ENCODE measurements around the gene FAM193B. TPM values are rescaled to one million over a fixed set of nuclear protein-coding genes. Genes with fewer than 3 reads are reported as not detected.
A peak's percentile ranks its signal among the peaks of the same experiment; 100 is the strongest.

The FAM193B gene
- total and polyA plus RNA-seq, 2 of the 13 experiments (the other 11 are each of a cell fraction or from before 2014, with no cell fraction given), result 21.2 to 40.9 TPM

- TF ChIP-seq SOX6 (IDR thresholded peaks at IDR 0.05) (no peak), SOX6 (CRISPR knock-in tag; IDR thresholded peaks at IDR 0.05) (peak; percentile 76), ATF4 (CRISPR knock-in tag; IDR thresholded peaks at IDR 0.05) (peak in 1 of 2 experiments; percentile 90; a peak in 2 of 4 replicates), ZFP90 (CRISPR knock-in tag; IDR thresholded peaks at IDR 0.05; ENCODE audit: borderline replicate concordance) (peak; percentile 87), RXRB (CRISPR knock-in tag; IDR thresholded peaks at IDR 0.05; ENCODE audit: borderline replicate concordance) (peak; percentile 68), ZBTB25 (CRISPR knock-in tag; IDR thresholded peaks at IDR 0.05) (peak; percentile 98), ZNF180 (CRISPR knock-in tag; IDR thresholded peaks at IDR 0.05; ENCODE audit: borderline replicate concordance, low read depth) (0 out of 2 replicates have a peak, but pooled peaks have one; percentile 53), CREBL2 (CRISPR knock-in tag; IDR thresholded peaks at IDR 0.05; ENCODE audit: borderline replicate concordance) (peak; percentile 13; the same call in 1 of the 2 replicates), NFIB (CRISPR knock-in tag; IDR thresholded peaks at IDR 0.05; ENCODE audit: borderline replicate concordance) (0 out of 2 replicates have a peak, but pooled peaks have one; percentile 25), ATF1 (CRISPR knock-in tag; IDR thresholded peaks at IDR 0.05) (peak; percentile 88), ZNF576 (CRISPR knock-in tag; IDR thresholded peaks at IDR 0.05) (0 out of 2 replicates have a peak, but pooled peaks have one; percentile 22), CCDC6 (CRISPR knock-in tag; IDR thresholded peaks at IDR 0.05) (peak; percentile 79), JUN (CRISPR knock-in tag; IDR thresholded peaks at IDR 0.05) (peak; percentile 61), BORCS8-MEF2B (CRISPR knock-in tag; IDR thresholded peaks at IDR 0.05) (peak; percentile 38; the same call in 1 of the 2 replicates), ZNF251 (CRISPR knock-in tag; IDR thresholded peaks at IDR 0.05) (0 out of 2 replicates have a peak, but pooled peaks have one; percentile 15), HNRNPUL1 (IDR thresholded peaks at IDR 0.05; ENCODE audit: low read depth, low read length) (no peak), TARDBP (CRISPR knock-in tag; IDR thresholded peaks at IDR 0.05) (peak; percentile 96), SRSF4 (IDR thresholded peaks at IDR 0.05; ENCODE audit: low read depth, low read length, poor library complexity, severe bottlenecking) (no peak), SUZ12 (IDR thresholded peaks at IDR 0.05; ENCODE audit: low read depth, low read length) (0 out of 2 replicates have a peak, but pooled peaks have one; percentile 22), RCOR2 (CRISPR knock-in tag; IDR thresholded peaks at IDR 0.05) (peak; percentile 71; the same call in 1 of the 2 replicates)
- TF ChIP-seq, protein P1, sequence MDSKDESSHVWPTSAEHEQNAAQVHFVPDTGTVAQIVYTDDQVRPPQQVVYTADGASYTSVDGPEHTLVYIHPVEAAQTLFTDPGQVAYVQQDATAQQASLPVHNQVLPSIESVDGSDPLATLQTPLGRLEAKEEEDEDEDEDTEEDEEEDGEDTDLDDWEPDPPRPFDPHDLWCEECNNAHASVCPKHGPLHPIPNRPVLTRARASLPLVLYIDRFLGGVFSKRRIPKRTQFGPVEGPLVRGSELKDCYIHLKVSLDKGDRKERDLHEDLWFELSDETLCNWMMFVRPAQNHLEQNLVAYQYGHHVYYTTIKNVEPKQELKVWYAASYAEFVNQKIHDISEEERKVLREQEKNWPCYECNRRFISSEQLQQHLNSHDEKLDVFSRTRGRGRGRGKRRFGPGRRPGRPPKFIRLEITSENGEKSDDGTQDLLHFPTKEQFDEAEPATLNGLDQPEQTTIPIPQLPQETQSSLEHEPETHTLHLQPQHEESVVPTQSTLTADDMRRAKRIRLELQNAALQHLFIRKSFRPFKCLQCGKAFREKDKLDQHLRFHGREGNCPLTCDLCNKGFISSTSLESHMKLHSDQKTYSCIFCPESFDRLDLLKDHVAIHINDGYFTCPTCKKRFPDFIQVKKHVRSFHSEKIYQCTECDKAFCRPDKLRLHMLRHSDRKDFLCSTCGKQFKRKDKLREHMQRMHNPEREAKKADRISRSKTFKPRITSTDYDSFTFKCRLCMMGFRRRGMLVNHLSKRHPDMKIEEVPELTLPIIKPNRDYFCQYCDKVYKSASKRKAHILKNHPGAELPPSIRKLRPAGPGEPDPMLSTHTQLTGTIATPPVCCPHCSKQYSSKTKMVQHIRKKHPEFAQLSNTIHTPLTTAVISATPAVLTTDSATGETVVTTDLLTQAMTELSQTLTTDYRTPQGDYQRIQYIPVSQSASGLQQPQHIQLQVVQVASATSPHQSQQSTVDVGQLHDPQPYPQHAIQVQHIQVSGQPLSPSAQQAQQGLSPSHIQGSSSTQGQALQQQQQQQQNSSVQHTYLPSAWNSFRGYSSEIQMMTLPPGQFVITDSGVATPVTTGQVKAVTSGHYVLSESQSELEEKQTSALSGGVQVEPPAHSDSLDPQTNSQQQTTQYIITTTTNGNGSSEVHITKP (CRISPR knock-in tag; IDR thresholded peaks at IDR 0.05; ENCODE audit: low read depth), result peak; percentile 92
Measured at GRCh38 chr5:177516601-177517568, 37.5 kb downstream of the FAM193B start, which contains the start of gene DDX41 (continued).
